ENCODE results near the gene RBM10.

The RBM10 gene

GRCh38 chrX:47146936-47147859 is 2.2 kb downstream of the RBM10 start:
- no peak for DNase-seq

GRCh38 chrX:47148946-47149345 is 3.9 kb downstream of the RBM10 start:
- peak; percentile 46 for DNase-seq

GRCh38 chrX:47151435-47151834 is 6.4 kb downstream of the RBM10 start:
- no peak for DNase-seq

GRCh38 chrX:47156611-47157520 is 11.8 kb downstream of the RBM10 start:
- DNase-seq = no peak

- no peak for DNase-seq
These were observed 13.1 kb downstream of the RBM10 start for GRCh38 chrX:47158131-47158530.

- DNase-seq = no peak
These were observed 13.8 kb downstream of the RBM10 start for GRCh38 chrX:47158781-47159180.

- no peak for DNase-seq
These were observed 15.8 kb downstream of the RBM10 start for GRCh38 chrX:47160781-47161180.

- DNase-seq = no peak
These were observed 18.0 kb downstream of the RBM10 start for GRCh38 chrX:47162927-47163583.

GRCh38 chrX:47164420-47164819 is 19.4 kb downstream of the RBM10 start:
- DNase-seq = no peak

- DNase-seq = no peak
These were observed 21.1 kb downstream of the RBM10 start for GRCh38 chrX:47166126-47166525.

GRCh38 chrX:47168495-47169073 is 23.6 kb downstream of the RBM10 start:
- no peak for DNase-seq

GRCh38 chrX:47169273-47169672 is 24.3 kb downstream of the RBM10 start:
- DNase-seq = no peak

- DNase-seq = no peak
These were observed 24.9 kb downstream of the RBM10 start for GRCh38 chrX:47169726-47170515.

- DNase-seq = no peak
These were observed 26.1 kb downstream of the RBM10 start for GRCh38 chrX:47170861-47171692.

GRCh38 chrX:47171996-47172395 is 27.0 kb downstream of the RBM10 start:
- DNase-seq = no peak

GRCh38 chrX:47172549-47172948 is 27.5 kb downstream of the RBM10 start:
- DNase-seq = no peak

GRCh38 chrX:47172971-47173792 is 28.2 kb downstream of the RBM10 start:
- no peak for DNase-seq

- DNase-seq = no peak
These were observed 29.4 kb downstream of the RBM10 start for GRCh38 chrX:47174376-47174775.

GRCh38 chrX:47174846-47175587 is 30.0 kb downstream of the RBM10 start:
- no peak for DNase-seq

All from activated naive CD4-positive, alpha-beta T cell treated with Interleukin-2 at 50 U/mL for 16 hours (primary cell).